Measurements from ENCODE around the gene CCL4.
"Not testable (repeated sequence)": the region's sequence is repeated elsewhere in the genome, so short reads cannot be mapped to it uniquely, and the experiment has no call there.

The CCL4 gene

DNA sequence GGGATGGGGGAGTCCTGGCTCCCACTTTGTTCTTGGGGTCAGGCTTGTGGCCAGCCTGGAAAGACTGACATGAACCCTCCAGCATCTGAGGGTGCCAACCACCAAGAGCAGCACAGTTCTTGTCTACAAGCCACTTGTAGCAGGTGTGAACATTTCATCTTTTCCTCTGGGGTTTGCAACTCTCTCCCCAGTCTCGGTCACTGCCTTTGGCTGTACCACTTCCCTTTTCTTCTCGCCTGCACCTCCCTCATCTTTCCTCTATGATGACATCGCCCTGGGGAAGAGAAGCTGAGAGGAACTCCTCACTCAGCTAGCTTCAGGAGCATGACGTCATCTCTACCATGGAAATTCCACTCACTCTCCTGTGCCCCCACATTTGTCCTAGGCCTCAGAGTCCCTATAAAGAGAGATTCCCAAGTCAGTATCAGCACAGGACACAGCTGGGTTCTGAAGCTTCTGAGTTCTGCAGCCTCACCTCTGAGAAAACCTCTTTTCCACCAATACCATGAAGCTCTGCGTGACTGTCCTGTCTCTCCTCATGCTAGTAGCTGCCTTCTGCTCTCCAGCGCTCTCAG lies at the start of gene CCL4:
Gene CCL4 (plus strand): TSS at position 427 of the 575 bp plus-strand sequence. CDS start 79 bp downstream, at position 506.
- H3K4me3 ChIP-seq (ENCODE audit: low read length, poor library complexity, severe bottlenecking); H3F3A ChIP-seq (ENCODE audit: low read depth); H3K9ac ChIP-seq (ENCODE audit: low read depth, low read length, poor library complexity, severe bottlenecking); H3K36me3 ChIP-seq (ENCODE audit: insufficient read depth, low read length); H3K4me1 ChIP-seq (ENCODE audit: insufficient read depth, low read length, poor library complexity, severe bottlenecking); H3K9me2 ChIP-seq (replicated peaks; ENCODE audit: low read depth, low read length); H3K27me3 ChIP-seq (ENCODE audit: insufficient read depth, low read length, poor library complexity, severe bottlenecking); H2AFZ ChIP-seq (ENCODE audit: low read length); H4K20me1 ChIP-seq (ENCODE audit: insufficient read depth, low read length, poor library complexity, severe bottlenecking); H3K9me3 ChIP-seq (ENCODE audit: insufficient read depth, low read depth, low read length); H3K4me2 ChIP-seq (ENCODE audit: low read depth, low read length, poor library complexity, severe bottlenecking); H3K79me2 ChIP-seq (ENCODE audit: insufficient read depth, low read length): not testable (repeated sequence)

GRCh38 chr17:36055171-36055570 lies 48.5 kb upstream of the CCL4 start:
- TF ChIP-seq EZH2phosphoT487 (IDR thresholded peaks at IDR 0.05; ENCODE audit: borderline replicate concordance) (no peak), CTCF (conservative IDR thresholded peaks at IDR 0.05; ENCODE audit: low read length) (no peak)

GRCh38 chr17:36055921-36056520 lies 47.6 kb upstream of the CCL4 start:
- no peak overlapping the region for H2AFZ ChIP-seq (ENCODE audit: low read length)
- H3K79me2 ChIP-seq (ENCODE audit: insufficient read depth, low read length), result no peaks in the 10 kb centered on the region
- no peak overlapping the region for H3K4me3 ChIP-seq (ENCODE audit: low read length, poor library complexity, severe bottlenecking)
- TF ChIP-seq EZH2phosphoT487 (IDR thresholded peaks at IDR 0.05; ENCODE audit: borderline replicate concordance) (no peak), CTCF (conservative IDR thresholded peaks at IDR 0.05; ENCODE audit: low read length) (no peak)
- H4K20me1 ChIP-seq (ENCODE audit: insufficient read depth, low read length, poor library complexity, severe bottlenecking), result no peaks in the 10 kb centered on the region
- no peak overlapping the region for H3K4me2 ChIP-seq (ENCODE audit: low read depth, low read length, poor library complexity, severe bottlenecking)
- no peak overlapping the region for H3K9ac ChIP-seq (ENCODE audit: low read depth, low read length, poor library complexity, severe bottlenecking)
- no peaks in the 10 kb centered on the region for H3K4me1 ChIP-seq (ENCODE audit: insufficient read depth, low read length, poor library complexity, severe bottlenecking)
- H3K36me3 ChIP-seq (ENCODE audit: insufficient read depth, low read length), result no peaks in the 10 kb centered on the region
- no peaks in the 10 kb centered on the region for H3K9me3 ChIP-seq (ENCODE audit: insufficient read depth, low read depth, low read length)
- no peaks in the 10 kb centered on the region for H3K27me3 ChIP-seq (ENCODE audit: insufficient read depth, low read length, poor library complexity, severe bottlenecking)
- no peaks in the 10 kb centered on the region for H3F3A ChIP-seq (ENCODE audit: low read depth)
- H3K9me2 ChIP-seq (replicated peaks; ENCODE audit: low read depth, low read length), result no peaks in the 10 kb centered on the region

More at GRCh38 chr17:36055171-36055570, 48.5 kb upstream of the CCL4 start:
- Histone ChIP-seq H3K79me2 (ENCODE audit: insufficient read depth, low read length) (no peaks in the 10 kb centered on the region), H2AFZ (ENCODE audit: low read length) (no peak overlapping the region), H3K27me3 (ENCODE audit: insufficient read depth, low read length, poor library complexity, severe bottlenecking) (no peaks in the 10 kb centered on the region), H4K20me1 (ENCODE audit: insufficient read depth, low read length, poor library complexity, severe bottlenecking) (no peaks in the 10 kb centered on the region), H3K9me3 (ENCODE audit: insufficient read depth, low read depth, low read length) (0 out of 2 replicates have a peak, but pooled peaks cover 3% of the 10 kb centered on the region), H3K9ac (ENCODE audit: low read depth, low read length, poor library complexity, severe bottlenecking) (no peak overlapping the region), H3K4me1 (ENCODE audit: insufficient read depth, low read length, poor library complexity, severe bottlenecking) (no peaks in the 10 kb centered on the region), H3F3A (ENCODE audit: low read depth) (no peaks in the 10 kb centered on the region), H3K9me2 (replicated peaks; ENCODE audit: low read depth, low read length) (no peaks in the 10 kb centered on the region), H3K36me3 (ENCODE audit: insufficient read depth, low read length) (no peaks in the 10 kb centered on the region), H3K4me3 (ENCODE audit: low read length, poor library complexity, severe bottlenecking) (no peak overlapping the region), H3K4me2 (ENCODE audit: low read depth, low read length, poor library complexity, severe bottlenecking) (no peak overlapping the region)

GRCh38 chr17:36057911-36058310 lies 45.7 kb upstream of the CCL4 start:
- Histone ChIP-seq H3K9ac (ENCODE audit: low read depth, low read length, poor library complexity, severe bottlenecking) (no peak overlapping the region), H3F3A (ENCODE audit: low read depth) (no peaks in the 10 kb centered on the region), H3K4me2 (ENCODE audit: low read depth, low read length, poor library complexity, severe bottlenecking) (no peak overlapping the region), H3K4me1 (ENCODE audit: insufficient read depth, low read length, poor library complexity, severe bottlenecking) (no peaks in the 10 kb centered on the region), H3K4me3 (ENCODE audit: low read length, poor library complexity, severe bottlenecking) (no peak overlapping the region), H2AFZ (ENCODE audit: low read length) (no peak overlapping the region), H3K79me2 (ENCODE audit: insufficient read depth, low read length) (no peaks in the 10 kb centered on the region), H4K20me1 (ENCODE audit: insufficient read depth, low read length, poor library complexity, severe bottlenecking) (no peaks in the 10 kb centered on the region), H3K36me3 (ENCODE audit: insufficient read depth, low read length) (no peaks in the 10 kb centered on the region), H3K9me2 (replicated peaks; ENCODE audit: low read depth, low read length) (no peaks in the 10 kb centered on the region), H3K27me3 (ENCODE audit: insufficient read depth, low read length, poor library complexity, severe bottlenecking) (no peaks in the 10 kb centered on the region), H3K9me3 (ENCODE audit: insufficient read depth, low read depth, low read length) (no peaks in the 10 kb centered on the region)
- TF ChIP-seq EZH2phosphoT487 (IDR thresholded peaks at IDR 0.05; ENCODE audit: borderline replicate concordance) (no peak), CTCF (conservative IDR thresholded peaks at IDR 0.05; ENCODE audit: low read length) (no peak)
